Retina (tissue), 1 donor: ENCODE measurements around the gene F2R.
"Not testable (repeated sequence)": the region's sequence is repeated elsewhere in the genome, so short reads cannot be mapped to it uniquely, and the experiment has no call there.

Source experiments
- DNase-seq: peaks from one replicate; pipeline ENCODE4 v3.0.0-alpha.2; 2016

Gene F2R

DNA sequence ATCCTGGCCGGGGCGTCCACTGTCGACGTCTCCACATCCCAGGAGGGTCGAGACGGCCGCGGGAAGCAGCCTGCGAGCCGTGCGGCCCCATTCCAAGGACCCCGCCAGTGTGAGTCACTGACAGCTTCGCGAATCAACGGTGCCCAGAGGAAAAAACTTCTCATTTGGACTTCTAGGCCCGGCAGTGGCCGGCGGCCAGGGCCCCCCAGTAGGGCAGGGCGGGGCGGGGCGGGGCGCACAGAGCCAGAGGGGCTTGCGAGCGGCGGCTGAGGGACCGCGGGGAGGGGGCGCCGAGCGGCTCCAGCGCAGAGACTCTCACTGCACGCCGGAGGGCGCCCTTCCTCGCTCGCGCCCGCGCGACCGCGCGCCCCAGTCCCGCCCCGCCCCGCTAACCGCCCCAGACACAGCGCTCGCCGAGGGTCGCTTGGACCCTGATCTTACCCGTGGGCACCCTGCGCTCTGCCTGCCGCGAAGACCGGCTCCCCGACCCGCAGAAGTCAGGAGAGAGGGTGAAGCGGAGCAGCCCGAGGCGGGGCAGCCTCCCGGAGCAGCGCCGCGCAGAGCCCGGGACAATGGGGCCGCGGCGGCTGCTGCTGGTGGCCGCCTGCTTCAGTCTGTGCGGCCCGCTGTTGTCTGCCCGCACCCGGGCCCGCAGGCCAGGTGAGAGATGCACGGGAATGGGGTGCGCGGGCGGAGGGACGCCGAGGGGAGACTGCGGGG lies at the start of gene F2R:
F2R (plus strand) TSS at position 391 of the 720 bp plus-strand sequence; CDS start at position 573, 182 bp downstream.
- DNase-seq = peak; percentile 89

DNA sequence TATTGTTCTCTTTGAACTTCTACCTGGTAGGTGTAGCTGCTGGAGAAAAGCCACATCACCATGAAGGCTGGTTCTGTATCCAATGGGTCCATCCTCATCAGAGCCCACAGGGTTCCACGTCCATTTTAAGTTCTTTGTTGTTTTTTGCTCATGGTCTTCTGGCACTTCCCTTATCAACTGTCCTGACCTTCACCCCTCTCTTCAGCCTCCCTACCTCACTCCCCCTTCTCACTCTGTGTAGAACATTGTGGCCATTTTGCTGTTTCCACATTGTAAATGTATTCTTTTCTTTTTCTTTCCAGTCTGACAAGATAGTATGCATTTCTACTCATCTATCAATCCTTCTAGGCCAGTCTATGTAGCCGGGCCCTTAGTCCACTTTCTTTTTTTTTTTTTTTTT lies 48.4 kb upstream of the F2R start:
- DNase-seq = no peak

DNA sequence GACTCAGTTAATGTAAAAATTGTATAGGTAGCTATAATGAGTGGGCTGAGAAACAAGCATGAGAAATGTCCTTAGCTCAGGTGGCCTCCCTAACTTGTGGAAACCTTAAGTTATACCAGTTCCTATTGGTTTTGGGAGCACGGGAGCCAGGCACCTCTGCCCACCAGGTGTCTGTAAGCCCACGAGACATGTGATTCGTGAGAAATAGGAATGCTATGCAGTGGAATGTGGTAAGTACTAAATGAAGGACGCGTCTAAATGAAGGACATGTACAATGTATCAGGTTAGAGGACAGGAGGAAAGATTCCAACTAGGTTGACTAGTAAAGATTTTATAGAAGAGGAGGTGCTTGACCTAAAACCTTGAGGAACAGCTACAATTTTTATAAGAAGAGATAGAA lies 46.7 kb upstream of the F2R start:
- DNase-seq = no peak

DNA sequence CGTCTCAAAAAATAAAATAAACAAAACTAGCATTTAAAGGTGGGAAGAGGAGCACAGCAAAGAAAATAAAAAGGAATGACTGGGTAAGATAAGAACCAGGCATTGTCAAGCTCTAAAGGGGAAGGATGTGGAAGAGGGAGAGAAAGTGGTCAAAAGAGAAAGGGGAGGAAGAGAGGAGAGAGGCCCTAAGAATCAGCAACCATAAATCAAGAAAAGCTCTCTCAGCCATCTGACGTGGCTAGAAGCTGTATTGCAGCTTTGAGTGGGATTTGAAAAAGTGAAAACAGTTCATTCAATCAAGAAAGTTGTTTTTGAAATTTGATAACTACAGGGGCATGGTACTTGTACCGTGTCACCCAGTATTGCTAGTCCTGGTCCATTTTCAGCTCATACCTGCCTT lies 45.4 kb upstream of the F2R start:
- DNase-seq = no peak

DNA sequence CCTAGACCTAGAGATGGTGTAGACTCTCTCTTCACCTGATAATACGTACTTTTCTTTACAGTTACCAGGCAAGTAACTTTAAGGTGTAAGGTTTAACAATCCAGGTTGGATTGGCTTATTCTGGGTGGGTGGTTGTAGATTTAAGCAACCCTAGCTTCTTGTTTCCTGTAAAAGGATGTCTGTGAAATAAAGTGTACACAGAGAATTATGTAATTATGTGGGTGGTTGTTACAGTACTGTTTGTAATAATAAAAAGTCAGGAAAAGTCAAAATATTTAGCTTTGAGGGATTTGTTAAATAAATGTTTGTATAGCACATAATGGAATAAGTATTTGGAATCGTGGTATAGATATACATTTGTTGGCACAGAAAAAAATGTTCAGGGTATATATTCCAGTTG lies 43.7 kb upstream of the F2R start:
- no peak for DNase-seq

DNA sequence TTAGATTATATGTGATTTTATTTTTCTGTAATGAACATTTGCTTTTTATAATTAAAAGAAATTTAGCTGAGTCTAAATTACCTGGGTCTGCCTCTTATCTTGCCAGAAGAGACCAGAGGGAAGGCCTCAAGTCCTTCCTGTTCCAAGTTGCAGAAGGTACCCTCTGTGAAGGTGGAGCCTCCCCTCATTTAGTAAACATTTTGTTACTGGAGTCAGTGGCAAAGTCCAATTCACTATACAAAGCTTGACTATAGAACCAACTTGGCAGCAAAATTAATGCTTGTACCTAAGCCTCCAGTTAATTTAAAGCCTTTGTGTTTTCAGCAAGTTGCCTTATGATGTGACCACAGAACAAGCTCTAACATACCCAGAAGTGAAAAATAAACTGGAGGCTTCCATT lies 42.8 kb upstream of the F2R start:
- DNase-seq = no peak

DNA sequence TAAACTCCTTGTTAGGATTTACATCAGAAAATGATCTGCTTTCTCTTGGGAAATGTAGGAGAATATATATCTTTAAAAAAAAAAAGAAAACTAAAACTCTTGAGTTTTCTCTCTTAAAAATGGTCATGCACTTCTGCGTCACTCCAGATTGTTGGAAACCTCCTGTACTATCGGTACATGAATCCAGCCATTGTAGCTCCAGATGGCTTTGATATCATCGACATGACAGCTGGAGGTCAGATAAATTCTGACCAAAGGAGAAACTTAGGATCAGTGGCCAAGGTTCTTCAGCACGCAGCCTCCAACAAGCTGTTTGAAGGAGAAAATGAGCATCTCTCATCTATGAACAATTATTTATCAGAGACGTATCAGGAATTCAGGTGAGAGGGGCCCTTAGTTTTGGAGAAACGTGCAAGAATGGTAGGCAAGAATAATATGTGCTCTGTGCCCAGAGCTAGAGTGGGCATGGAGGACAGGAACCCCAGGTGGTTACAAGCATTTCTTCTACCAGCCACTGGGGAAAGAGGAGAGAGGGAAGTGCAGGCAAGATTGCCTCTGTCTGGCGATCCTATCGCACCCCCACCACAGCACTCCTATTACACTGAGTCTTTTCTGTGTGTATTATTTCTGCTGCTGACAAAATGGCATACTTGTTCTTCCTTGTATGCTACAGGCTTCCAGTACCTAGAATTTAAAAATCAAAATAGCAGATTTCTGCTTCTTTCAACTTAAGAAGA lies 41.4 kb upstream of the F2R start:
- no peak for DNase-seq

DNA sequence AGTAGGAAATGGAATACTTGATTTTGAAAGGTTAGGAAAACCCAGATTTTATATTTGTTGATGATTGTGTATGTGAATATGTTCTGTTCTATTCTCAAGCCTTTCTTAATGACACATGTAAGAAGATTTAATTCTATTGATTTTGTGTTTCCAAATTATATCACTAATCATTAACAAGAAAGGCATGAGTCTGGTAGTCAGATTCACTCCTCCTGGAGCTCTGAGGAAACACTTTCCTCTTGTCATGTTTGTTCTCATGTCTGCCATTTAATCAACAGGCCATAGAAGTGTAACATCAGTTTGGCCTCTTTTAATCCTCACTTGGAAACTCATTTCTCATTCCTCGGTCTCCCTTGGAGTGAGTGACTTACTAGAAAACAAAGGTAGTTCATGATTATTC lies 40.6 kb upstream of the F2R start:
- DNase-seq = no peak

DNA sequence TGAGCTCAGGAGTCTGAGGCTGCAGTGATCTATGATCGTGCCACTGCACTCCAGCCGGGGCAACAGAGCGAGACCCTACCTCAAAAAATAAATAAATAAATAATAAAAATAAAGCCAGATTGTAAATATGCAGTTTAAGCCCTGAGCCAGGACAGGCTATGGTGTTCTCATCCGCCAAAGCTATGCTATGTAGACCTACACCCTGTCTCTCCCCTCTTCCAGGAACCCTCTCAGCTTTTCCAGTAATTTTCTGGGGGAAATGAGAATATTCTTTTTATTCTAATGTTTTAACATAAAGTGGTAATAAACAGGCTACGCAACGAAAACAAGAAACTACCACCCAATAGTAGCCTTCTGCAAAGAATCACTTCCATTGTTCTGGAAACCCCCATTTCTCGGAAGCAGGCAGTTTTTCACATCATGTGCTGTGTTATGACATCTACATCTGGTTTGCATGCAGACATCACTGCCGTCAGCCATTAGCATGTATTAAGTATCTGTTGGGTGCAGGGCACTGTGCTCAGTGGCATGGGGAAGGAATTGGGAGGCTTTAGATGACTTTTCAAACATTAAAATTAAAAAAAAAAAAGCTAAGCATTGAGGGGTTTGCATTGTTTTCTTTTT lies 38.0 kb upstream of the F2R start:
- DNase-seq = no peak

DNA sequence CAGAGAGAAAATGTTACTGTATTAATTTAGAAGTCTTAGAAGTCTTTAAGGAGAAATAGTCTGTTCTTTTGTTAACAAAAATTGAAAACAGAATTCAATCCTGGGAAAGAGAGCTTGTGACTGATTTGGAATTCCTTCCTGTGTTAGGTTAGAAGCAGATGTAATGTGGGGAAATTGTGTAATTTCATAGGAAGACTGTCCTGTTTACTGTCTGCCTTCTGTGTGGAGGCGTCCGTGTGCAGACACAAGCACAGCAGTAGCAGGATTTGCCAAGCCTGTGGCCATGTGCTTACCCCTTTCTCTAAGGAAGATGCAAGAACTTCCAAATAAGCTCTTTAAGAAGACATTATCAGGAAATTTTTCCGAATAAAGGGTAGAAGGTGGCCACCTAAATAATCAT lies 36.7 kb upstream of the F2R start:
- no peak for DNase-seq

DNA sequence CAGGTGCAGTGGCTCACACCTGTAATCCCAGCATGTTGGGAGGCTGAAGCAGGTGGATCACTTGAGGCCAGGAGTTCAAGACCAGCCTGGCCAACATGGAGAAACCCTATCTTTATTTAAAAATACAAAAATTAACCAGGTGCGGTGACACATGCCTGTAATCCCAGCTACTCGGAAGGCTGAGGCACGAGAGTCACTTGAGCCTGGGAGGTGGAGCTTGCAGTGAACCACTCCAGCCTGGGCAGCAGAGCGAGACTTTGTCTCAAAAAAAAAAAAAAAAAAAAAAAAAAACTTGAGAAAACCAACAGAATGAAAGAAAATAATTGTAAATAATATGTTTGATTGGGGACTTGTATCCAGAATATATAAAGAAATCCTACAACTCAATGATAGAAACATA lies 35.1 kb upstream of the F2R start:
- DNase-seq = not testable (repeated sequence)

DNA sequence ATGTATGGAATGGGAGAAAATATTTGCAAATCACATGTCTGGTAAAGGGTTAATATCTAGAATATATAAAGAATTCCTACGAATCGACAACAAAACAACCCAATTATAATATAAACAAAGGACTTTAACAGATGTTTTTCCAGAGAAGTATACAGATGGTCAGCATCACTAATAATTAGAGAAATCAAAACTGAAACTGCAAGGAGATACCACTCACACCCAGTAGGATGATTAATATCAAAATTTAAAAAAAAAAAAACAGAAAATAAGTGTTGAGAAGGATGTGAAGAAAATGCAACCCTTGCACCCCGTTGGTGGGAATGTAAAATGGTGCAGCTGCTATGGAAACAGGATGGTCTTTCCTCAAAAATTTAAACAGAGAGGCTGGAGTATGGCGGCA lies 34.6 kb upstream of the F2R start:
- no peak for DNase-seq

DNA sequence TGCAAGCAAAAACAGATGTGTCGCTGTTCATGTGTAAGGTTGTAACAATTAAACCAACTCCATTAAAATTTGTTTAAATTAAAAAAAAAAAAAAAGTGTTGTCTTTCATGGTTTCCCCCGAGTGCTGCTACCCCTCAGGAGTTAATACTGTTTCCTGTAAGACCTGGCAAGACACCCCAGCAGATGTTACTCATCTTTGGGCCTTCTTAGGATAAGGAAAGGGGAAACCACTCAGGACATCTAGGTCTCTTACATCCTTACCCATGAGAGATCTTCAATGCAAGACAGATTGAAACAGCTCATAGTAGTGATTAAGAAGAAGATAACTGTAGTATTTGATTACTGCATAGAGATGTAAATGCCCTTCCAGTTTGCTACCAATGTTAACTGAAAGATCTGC lies 33.5 kb upstream of the F2R start:
- no peak for DNase-seq

DNA sequence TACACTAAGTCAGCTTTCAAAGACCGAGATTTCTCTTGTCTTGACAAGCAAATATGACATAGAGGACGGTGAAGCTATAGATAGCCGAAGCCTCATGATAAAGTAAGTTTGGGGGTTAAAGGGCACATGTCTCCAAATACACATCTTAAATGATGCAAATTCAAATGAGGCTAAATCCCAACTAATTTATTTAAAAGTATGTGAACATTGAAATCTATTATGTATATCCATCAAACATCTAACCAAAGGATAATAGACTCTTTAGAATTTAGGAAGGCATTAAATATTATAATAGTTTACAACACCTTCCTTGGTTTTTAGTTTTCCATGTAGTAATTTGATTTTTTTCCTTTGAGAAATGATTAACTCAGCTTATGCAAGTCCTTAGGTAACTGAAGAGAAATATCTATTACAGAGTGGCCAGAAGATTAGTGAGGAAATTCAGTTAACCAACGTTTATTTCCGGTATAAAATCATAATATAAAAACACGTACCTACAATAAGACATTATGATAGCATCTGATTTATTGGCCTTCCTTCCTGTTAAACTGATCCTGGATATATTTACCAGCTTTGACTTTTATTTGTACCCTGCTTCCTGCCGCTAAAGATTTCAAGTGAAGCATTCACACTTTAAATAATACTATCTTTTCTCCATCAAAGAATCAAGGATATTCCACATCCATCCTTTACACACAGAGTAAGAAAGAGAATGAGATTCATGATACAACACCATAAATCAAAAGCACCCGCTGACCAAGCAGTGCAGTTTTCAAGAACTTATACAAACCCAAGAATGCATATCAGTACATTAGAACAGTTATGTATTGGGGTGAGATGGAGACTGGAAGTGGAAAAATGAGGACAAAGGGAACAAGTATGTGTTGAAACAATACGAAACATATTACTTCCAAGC lies 31.9 kb upstream of the F2R start:
- no peak for DNase-seq

DNA sequence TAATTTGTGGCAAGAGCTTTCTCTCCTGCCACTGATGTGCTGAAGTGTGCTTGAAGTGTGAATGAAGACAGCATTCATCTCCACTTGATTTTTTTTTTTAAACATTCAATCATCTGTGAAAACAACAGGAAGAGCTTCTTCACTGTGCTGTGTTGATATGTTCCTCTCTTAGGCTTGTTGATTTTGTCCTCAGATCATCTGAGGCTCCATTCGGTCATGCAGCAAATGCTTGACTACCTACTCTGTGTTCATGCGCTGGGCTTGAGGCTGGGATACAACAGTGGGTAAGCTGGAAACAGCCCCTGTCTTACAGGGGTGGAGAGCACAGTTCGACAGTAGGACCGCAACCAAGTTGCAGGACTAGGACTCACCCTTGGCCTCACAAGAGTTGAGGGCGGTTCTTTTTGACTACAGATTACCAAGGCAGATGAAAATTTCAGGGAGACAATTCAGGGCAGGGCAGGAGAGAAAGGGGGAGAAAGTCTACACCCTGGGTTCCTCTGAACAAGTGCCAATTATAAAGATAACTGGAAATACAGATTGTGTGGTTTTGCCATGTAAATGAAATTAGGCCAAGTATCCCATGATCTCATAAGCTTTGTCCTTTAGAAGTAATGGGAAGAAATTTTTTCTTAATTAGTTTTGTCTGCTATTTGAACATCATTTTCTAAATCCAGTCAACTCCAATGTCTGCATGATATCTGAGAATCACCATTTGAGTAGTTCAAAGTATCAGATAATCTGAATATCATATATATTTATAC lies 31.0 kb upstream of the F2R start:
- no peak for DNase-seq

DNA sequence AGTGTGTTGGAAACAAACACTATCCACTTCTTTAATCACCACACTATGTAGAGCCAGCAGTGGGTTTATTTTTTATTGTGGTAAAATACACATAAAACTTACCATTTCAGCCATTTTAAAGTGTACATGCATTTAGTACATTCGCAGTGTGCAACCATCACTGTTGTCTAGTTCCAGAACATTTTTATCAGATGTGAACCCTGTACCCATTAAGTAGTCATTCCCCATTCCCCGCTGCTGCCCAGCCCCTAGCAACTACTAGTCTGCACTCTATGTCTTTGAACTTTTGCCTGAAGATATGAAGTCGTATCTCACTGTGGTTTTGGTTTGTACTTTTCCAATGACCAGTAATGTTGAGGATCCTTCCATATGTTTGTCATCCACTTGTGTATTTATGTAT lies 30.2 kb upstream of the F2R start:
- DNase-seq = no peak

DNA sequence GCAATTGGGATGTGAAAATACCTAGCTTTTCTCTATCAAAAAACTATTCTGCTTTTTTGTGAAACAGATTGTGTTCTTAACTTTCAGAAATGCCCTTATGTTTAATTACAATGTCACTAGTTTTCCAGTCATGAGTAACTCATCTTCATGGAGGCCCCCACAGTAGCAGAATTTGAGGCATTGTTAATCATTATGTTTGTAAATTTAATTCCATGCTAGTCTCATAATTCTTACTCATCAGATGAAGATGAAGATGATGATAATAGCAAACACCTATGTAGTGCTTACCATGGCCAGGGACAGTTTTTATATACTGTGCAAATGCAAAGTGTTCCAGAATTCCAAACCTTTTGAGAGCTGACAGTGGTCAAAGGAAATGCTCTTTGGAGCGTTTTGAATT lies 27.7 kb upstream of the F2R start:
- DNase-seq = no peak

DNA sequence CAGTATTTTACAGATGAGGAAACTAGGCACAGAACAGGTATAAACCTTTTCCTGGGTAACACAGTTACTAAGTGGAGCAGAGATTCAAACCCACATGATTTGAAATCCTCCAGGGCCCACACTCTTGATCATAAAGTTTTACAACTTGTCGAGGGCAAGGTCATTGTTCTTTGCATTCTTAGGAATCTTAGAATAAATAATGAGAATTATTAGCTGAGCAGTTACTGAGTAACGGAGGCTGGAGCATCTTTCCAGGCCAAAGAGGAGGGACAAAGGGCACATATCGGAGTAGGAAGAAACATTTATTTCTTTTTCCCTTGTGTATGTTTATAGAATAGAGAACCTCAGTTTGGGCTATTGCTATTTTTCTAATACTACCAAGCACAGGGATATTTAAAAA lies 27.1 kb upstream of the F2R start:
- DNase-seq = no peak

DNA sequence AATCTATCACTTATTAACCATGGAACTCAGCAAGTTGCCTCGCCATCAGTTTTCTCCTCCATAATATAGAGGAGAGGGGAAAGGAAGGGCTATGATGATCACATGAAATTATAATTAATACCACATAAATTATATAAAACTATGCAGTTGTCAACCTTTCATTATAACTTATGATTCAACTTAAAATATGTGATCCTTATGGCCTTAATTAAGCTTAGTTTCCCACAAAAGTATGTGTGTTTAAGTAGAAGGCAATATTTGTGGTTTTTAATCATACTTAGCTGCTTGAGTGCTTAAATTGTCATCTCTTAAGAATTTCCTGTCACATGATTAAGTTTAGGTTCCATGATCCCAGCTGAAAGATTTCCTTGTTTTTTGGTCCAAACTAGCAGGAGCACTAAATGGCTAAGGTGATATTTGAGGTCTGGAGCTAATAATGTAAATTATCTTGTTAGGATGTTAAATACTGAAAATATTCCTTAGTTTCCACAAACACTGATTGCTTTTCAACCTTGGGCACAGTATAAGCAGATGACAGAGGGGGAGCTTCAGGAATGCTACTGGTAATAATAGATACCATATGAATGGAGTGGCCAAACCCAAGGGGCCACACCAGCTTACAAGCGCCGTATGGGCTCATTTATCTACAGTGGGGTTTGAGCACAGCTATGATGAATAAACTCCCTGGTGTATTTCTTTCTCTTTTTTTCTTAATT lies 26.4 kb upstream of the F2R start:
- DNase-seq = no peak

DNA sequence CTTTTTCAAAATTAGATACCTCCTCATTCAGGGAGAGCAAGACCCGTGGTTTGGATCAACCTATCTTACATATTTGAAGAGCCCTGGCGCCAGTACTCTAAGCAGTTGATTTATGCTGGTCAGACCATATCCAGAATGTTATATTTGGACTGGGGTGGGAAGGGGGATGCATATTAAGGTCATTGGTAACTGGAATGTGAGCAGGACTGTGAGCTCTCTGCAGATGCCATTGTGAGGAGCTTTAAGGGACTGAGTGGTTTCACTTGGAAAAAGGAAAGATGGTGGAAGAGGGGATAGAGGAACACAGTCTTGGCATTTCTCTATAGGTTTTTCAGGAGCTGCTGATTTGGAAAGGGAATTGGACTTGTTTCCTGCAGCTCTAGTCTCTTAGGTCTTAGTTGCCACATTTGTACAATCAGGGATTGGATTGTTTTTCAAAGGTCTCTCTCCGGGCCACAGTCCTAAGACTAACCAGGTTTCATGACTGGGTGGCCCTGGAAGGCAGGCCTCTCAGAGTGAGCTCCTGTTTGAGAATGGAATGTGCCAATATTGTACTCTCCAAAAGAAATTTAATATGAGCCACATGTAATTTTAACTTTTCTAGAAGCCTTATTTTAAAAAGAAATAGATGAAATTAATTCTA lies 25.8 kb upstream of the F2R start:
- DNase-seq = no peak
